Kidney tubule cell (primary cell): ENCODE measurements around the gene ARPIN.
"Not testable (repeated sequence)": the region's sequence is repeated elsewhere in the genome, so short reads cannot be mapped to it uniquely, and the experiment has no call there.

Experiments used
- DNase-seq: peaks from one replicate; pipeline ENCODE4 v3.0.0-alpha.2; 2018; ENCODE audit warnings: low spot score

The ARPIN gene

GRCh38 chr15:89910891-89911626 is 1.7 kb downstream of the ARPIN start:
- no peak for DNase-seq

DNA sequence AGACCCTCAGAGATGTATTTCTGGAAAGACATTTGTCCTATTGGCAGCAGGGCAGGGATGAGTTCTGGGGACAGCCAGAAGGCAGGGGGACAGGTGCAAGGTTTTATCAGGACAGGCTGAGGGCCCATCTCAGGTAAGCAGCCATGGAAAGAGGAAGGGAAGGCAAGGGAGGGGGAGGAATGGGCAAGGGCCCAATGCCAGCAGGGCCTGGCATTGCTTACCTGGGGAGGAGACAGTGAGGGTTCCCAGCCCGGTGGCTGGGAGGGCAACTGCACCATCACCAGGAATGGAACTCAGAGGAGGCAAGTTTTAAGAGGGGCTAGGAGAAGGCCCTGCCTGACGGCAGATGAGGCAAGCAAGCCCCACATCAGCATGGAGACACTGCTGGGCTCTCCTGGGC is 3.1 kb downstream of the ARPIN start:
- DNase-seq = no peak

- DNase-seq = no peak
Observed at GRCh38 chr15:89908226-89908625, 4.5 kb downstream of the ARPIN start.

DNA sequence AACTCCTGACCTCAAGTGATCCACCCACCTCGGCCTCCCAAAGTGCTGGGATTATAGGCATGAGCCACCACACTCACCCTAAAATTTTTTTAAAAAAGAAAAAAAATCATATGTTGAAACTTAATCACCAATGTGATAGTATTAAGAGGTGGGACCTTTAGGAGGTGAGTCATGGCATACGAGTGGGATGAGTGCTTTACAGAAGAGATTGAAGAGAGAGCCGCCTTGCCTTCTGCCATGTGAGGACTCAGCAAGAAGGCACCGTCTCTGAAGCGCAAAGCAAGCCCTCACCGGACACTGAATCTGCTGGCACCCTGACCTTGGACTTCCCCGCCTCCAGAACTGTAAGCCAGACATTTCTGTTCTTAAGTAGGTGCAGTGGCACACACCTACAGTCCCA is 5.5 kb downstream of the ARPIN start:
- DNase-seq = no peak

- DNase-seq = no peak
Observed at GRCh38 chr15:89905846-89906378, 6.8 kb downstream of the ARPIN start.

- DNase-seq = no peak
Observed at GRCh38 chr15:89904519-89904918, 8.2 kb downstream of the ARPIN start.

DNA sequence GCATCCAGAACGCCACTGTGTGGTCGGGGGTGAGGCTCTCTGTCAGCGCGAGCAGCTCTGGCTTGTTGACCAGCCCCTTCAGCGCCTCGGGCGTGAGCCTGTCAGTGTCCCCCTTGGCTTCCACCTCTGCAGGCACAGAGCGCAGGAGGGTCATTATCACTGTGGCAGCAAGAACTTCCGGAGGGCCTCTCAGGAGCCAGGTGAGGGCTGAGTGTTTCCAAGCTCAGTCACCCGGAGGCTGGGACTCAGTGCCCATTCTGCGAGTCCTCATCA is 9.0 kb downstream of the ARPIN start:
- no peak for DNase-seq

GRCh38 chr15:89903015-89903857 is 9.5 kb downstream of the ARPIN start:
- DNase-seq = no peak

DNA sequence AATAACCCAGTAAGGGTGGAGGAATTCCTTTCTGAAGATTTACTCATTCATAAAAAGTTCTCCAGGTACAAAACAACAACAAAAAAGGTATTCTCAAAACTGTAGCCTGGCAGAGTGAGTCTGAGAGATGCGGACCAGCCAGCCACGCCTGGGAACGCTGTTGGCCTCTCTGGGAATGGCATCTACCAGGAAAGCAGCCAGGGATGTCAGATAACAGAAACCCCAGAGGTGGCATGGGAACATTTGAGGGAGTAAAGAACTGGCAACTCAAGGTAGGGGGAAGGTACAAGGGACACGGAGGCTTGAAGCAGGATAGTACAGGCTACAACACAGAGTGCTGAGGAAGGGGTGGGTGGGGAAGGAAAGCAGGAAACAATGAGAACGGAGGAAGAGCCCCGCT is 11.9 kb downstream of the ARPIN start:
- no peak for DNase-seq

DNA sequence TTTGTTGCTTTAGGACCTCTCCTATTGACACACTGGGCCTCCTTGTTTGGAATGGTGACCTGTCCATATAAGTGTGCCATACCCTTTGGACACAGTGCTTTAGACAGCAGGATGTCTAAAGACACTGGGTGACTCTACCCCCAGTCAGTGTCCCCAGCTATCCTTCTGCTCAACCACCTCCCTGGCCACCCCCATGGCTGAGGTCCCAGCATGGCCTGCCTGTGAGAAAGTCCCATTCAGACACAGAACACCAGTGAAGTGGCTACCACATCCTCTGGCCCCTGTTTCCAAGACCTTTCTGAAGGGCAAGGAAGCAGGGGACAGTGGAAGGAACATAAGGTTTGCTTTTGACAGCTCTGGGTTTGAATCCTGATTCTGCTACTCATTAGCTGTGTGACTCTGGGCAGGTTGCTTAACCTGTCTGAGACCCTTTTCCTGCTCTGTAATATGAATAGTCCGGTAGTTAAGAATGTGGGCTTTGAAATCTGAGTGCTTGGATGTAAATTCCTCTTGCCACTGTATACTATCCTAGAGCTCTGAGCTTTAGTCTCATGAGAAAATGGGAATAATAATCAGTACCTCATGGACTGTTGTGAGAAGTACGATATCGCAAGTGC is 12.7 kb downstream of the ARPIN start:
- no peak for DNase-seq

GRCh38 chr15:89899295-89899945 is 13.3 kb downstream of the ARPIN start:
- no peak for DNase-seq

GRCh38 chr15:89898614-89899294 is 14.0 kb downstream of the ARPIN start:
- peak; percentile 77 for DNase-seq

DNA sequence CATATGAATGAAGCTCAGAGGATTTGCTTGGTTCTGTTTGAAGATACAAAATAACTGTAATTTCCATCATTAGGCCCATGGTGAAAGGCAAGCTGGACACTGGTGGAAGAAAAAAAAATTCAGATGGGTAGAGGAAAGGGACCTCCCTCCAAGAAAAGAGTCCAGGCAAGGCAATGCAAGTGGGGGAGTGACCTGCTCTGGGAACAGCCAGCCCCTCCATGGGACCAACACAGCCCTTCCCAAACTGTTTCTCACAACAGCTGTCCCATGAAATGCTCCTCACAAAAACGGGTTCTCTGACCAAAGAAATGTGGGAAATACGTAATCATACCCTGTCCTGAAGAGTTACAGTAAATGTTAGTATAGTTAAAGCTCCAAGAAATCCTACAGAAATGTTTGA is 14.6 kb downstream of the ARPIN start:
- no peak for DNase-seq

DNA sequence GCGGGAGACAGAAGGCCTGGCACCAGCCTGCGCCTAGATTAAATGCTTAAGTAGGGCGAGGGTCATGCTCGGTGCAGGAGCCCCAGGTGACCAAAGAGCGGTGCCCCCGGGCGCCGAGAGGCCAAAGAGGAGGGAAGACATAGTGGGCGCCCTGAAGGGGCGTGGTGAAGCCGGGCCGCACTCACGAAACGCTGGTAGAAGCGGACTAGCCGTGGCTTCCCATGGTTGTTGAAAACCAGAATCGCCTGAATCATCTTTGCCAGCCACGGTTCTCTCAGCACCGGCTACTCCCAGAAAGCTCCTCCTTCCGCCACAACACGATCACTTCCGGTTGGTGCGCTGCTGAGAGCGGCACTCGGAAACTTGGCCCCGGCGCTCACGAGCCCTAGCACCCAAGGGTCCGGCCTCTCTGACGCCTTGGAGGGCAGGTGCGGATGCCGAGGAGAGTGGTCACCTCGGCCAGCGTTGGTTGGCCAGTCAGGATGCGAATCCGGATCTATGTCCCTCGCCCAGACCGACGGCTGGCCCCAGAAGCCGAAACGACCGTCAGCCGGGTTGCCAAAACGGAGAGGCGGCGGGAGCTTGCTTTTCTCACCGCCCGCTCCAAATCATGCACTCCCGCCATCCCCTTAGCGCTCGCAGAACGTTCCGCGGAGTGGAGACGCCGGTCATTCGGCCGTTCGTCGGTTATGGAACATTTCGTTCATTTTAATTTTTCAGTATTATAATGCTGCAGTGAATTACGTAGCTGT is 18.9 kb downstream of the ARPIN start, which contains the start of gene AP3S2:
TSS of gene AP3S2 (minus strand) at position 299 of the 752 bp plus-strand sequence. CDS start at position 254, 45 bp downstream.
- DNase-seq = peak; percentile 97

- no peak for DNase-seq
Observed at GRCh38 chr15:89893027-89893426, 19.7 kb downstream of the ARPIN start.

DNA sequence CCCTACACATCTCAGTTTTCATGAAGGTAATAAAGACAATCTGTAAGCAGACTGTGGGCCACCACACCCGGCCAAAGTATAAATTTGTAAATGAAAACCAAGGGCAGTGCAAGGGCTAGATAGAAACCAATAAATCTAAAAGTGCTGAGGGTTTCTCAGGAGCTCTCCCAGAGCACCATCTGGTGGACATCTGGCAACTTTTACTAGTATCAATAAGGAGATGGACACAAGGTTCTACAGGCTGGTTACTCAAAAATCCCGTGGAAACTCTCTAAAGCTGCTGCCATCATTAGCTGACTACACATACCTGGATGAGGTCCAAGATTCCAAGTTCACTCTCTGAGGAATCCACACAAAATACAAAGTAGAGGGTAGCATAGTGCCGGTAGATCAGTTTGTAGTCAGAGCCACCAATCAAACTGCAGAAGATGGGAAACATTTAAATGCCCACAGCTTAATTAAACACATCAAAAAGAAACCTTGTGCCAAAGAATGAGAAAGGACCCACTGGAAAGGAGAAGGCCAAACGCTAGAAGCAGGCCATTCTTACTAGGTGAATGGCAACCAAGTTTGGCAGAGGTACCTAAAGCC is 24.4 kb downstream of the ARPIN start:
- DNase-seq = peak; percentile 72

GRCh38 chr15:89885611-89886010 is 27.1 kb downstream of the ARPIN start:
- DNase-seq = no peak

DNA sequence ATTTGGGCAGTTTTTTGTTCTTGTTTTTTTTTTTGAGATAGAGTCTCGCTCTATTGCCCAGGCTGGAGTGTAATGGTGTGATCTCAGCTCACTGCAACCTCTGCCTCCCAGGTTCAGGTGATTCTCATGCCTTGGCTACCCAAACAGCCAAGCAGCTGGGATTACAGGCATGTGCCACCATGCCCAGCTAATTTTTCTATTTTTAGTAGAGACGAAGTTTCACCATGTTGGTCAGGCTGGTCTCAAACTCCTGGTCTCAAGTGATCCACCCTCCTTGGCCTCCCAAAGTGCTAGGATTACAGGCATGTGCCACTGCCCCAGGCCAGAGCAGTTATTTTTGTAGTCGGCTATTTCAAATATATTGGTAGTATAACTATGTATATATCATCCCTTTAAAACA is 27.6 kb downstream of the ARPIN start:
- not testable (repeated sequence) for DNase-seq

DNA sequence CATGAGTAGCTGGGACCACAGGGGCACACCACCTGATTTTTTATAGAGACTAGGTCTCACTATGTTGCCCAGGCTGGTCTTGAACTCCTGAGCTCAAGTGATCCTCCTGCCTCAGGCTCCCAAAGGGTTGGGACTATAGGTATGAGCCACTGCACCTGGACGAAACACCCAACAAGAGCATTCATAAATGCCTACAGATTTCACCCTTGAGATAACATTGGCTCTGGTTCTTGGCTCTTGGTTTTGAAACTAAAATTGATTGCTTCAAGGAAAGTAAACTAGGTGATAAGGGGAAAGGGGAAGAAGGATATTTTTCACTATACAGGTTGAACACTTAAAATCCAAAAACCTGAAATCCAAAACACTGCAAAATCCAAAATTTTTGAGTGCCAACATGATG is 29.2 kb downstream of the ARPIN start:
- no peak for DNase-seq

- no peak for DNase-seq
Observed at GRCh38 chr15:89880727-89881126, 32.0 kb downstream of the ARPIN start.

- DNase-seq = no peak
Observed at GRCh38 chr15:89878323-89878722, 34.4 kb downstream of the ARPIN start.
